Inflammatory macrophage treated with lipopolysaccharide for 4 hours (primary cell): Measurements from ENCODE around the gene ZNF157.
"Not testable (repeated sequence)": the region's sequence is repeated elsewhere in the genome, so short reads cannot be mapped to it uniquely, and the experiment has no call there.

Experiments
- DNase-seq: peaks from one replicate; pipeline ENCODE4 v3.0.0-alpha.2; 2020

The ZNF157 gene

GRCh38 chrX:47370278-47370677 is at the start of gene ZNF157:
ZNF157 (plus strand) TSS chrX:47370578; CDS start chrX:47370669, 91 bp downstream.
- no peak for DNase-seq

GRCh38 chrX:47321386-47321785 is 49.0 kb upstream of the ZNF157 start:
- no peak for DNase-seq

GRCh38 chrX:47321823-47322371 is 48.5 kb upstream of the ZNF157 start:
- DNase-seq = no peak

GRCh38 chrX:47327902-47328301 is 42.5 kb upstream of the ZNF157 start:
- DNase-seq = no peak

GRCh38 chrX:47332729-47333128 is 37.6 kb upstream of the ZNF157 start:
- DNase-seq = not testable (repeated sequence)

GRCh38 chrX:47351706-47352105 is 18.7 kb upstream of the ZNF157 start:
- DNase-seq = no peak

GRCh38 chrX:47358387-47359065 is 11.9 kb upstream of the ZNF157 start:
- DNase-seq = no peak

- no peak for DNase-seq
These were observed 9.8 kb upstream of the ZNF157 start for GRCh38 chrX:47360423-47361179.

- DNase-seq = peak; percentile 50
These were observed 8.6 kb upstream of the ZNF157 start for GRCh38 chrX:47361538-47362511.

GRCh38 chrX:47366041-47366722 is 4.2 kb upstream of the ZNF157 start:
- peak; percentile 39 for DNase-seq

GRCh38 chrX:47373198-47373597 is 2.8 kb downstream of the ZNF157 start:
- DNase-seq = no peak

- peak; percentile 48 for DNase-seq
These were observed 9.9 kb downstream of the ZNF157 start for GRCh38 chrX:47380268-47380667.

- DNase-seq = not testable (repeated sequence)
These were observed 10.5 kb downstream of the ZNF157 start for GRCh38 chrX:47380837-47381236.

- peak; percentile 45 for DNase-seq
These were observed 14.1 kb downstream of the ZNF157 start for GRCh38 chrX:47384502-47384901.

GRCh38 chrX:47390780-47391179 is 20.4 kb downstream of the ZNF157 start:
- no peak for DNase-seq

- no peak for DNase-seq
These were observed 42.8 kb downstream of the ZNF157 start for GRCh38 chrX:47413179-47413594.

GRCh38 chrX:47420265-47420664 is 49.9 kb downstream of the ZNF157 start:
- DNase-seq = no peak

- no peak for DNase-seq
These were observed 50.6 kb downstream of the ZNF157 start for GRCh38 chrX:47420962-47421361.

GRCh38 chrX:47422444-47422843 is 52.1 kb downstream of the ZNF157 start:
- no peak for DNase-seq

- no peak for DNase-seq
These were observed 60.5 kb downstream of the ZNF157 start for GRCh38 chrX:47430925-47431324.

GRCh38 chrX:47446431-47446830 is 76.1 kb downstream of the ZNF157 start:
- no peak for DNase-seq

- DNase-seq = no peak
These were observed 76.6 kb downstream of the ZNF157 start for GRCh38 chrX:47446971-47447370.
